HepG2 (cell line): ENCODE results near the gene OASL. TPM values are rescaled to one million over a fixed set of nuclear protein-coding genes. Genes with fewer than 3 reads are reported as not detected.

Source experiments
- ATF3 ChIP-seq: sonication (generic); formaldehyde crosslinking; IDR thresholded peaks from 2 replicates; pipeline ENCODE4 v1.4.0; 2020; ENCODE audit warnings: missing genetic modification reagents
- HNF4A ChIP-seq: sonication (generic); formaldehyde crosslinking; IDR thresholded peaks from 2 replicates; pipeline ENCODE4 v1.4.0; 2020; ENCODE audit warnings: missing genetic modification reagents
- NCOR1 ChIP-seq: fragments of 200-600 bp; sonication (generic); IDR thresholded peaks from 2 replicates; pipeline ENCODE4 v1.7.0; 2017; ENCODE audit warnings: antibody characterized with exemption, low read length, borderline replicate concordance
- RCOR2 ChIP-seq: IDR thresholded peaks from 2 replicates; pipeline ENCODE4 v1.6.1; 2016; ENCODE audit warnings: missing biosample characterization, missing genetic modification reagents
- TFAP4 ChIP-seq: sonication (generic); IDR thresholded peaks from 2 replicates; pipeline ENCODE4 v1.6.1; 2016; ENCODE audit warnings: low read depth, borderline replicate concordance
- ZBTB21 ChIP-seq: sonication (generic); formaldehyde crosslinking; IDR thresholded peaks from 2 replicates; pipeline ENCODE4 v1.4.0; 2020; ENCODE audit warnings: missing genetic modification reagents
- ZMYM2 ChIP-seq: sonication (generic); formaldehyde crosslinking; IDR thresholded peaks from 2 replicates; pipeline ENCODE4 v1.8.0; 2022; ENCODE audit warnings: mild to moderate bottlenecking, missing genetic modification reagents
- ZMYM3 ChIP-seq: sonication (generic); formaldehyde crosslinking; IDR thresholded peaks from 2 replicates; pipeline ENCODE4 v1.5.1; 2020; ENCODE audit warnings: mild to moderate bottlenecking, missing genetic modification reagents
- ZNF407 ChIP-seq: sonication (generic); formaldehyde crosslinking; IDR thresholded peaks from one replicate; pipeline ENCODE4 v1.5.1; 2020; ENCODE audit warnings: mild to moderate bottlenecking, missing genetic modification reagents; ENCODE audit errors: not compliant biosample characterization
- ZNF530 ChIP-seq: sonication (generic); formaldehyde crosslinking; IDR thresholded peaks from 2 replicates; pipeline ENCODE4 v1.5.0; 2020; ENCODE audit warnings: low read depth, mild to moderate bottlenecking, missing genetic modification reagents
- ZNF609 ChIP-seq: sonication (generic); formaldehyde crosslinking; IDR thresholded peaks from 2 replicates; pipeline ENCODE4 v1.4.0; 2020; ENCODE audit warnings: mild to moderate bottlenecking, missing genetic modification reagents, borderline replicate concordance
- ZNF644 ChIP-seq: IDR thresholded peaks from 2 replicates; pipeline ENCODE4 v1.6.1; 2016; ENCODE audit warnings: low read depth
- ZSCAN5A ChIP-seq: sonication (generic); formaldehyde crosslinking; IDR thresholded peaks from 2 replicates; pipeline ENCODE4 v1.8.0; 2022; ENCODE audit warnings: mild to moderate bottlenecking, missing genetic modification reagents, borderline replicate concordance
- ZZZ3 ChIP-seq: sonication (generic); formaldehyde crosslinking; IDR thresholded peaks from 2 replicates; pipeline ENCODE4 v1.4.0; 2020; ENCODE audit warnings: missing genetic modification reagents, mild to moderate bottlenecking, borderline replicate concordance
- polyA plus RNA-seq, 8 experiments: library from polyadenylated mRNA; depleted of rRNA in 3 of 8; stranded (reverse) in 7 of 8; unstranded in 1 of 8; fragments of >200 nt; fragmentation: Illumina TruSeq in 4 of 8; extraction: Trizol in 4 of 8; gene quantifications; 2 replicates each; pipeline versions ENCODE4 v1.2.1 to v1.2.3, GENCODE V29; 2011 to 2016; ENCODE audit warnings: low read depth in 4 of 8, missing spikeins in 1 of 8, mixed read lengths in 1 of 8; ENCODE audit not compliant: insufficient read depth in 1 of 8
- total RNA-seq, 5 experiments: library from RNA; depleted of rRNA; stranded (reverse); fragments of >200 nt; fragmentation: Illumina TruSeq; extraction: Trizol; gene quantifications; 2 replicates each; pipeline ENCODE4 v1.2.3, GENCODE V29; 2016; ENCODE audit warnings: low read depth in 1 of 5

The OASL gene
- total and polyA plus RNA-seq, 2 of the 13 experiments (the other 11 are each of a cell fraction or from before 2014, with no cell fraction given) = 0.11 to 0.22 TPM

GRCh38 chr12:120989687-120990086 is 49.4 kb downstream of the OASL start (continued):
- TF ChIP-seq ZMYM2 (CRISPR knock-in tag) (peak; percentile 58; the same call in 1 of the 2 replicates), RCOR2 (peak; percentile 37; the same call in 1 of the 2 replicates), ZNF407 (CRISPR knock-in tag) (no peak), ZBTB21 (CRISPR knock-in tag) (no peak), ATF3 (CRISPR knock-in tag) (no peak), ZNF530 (CRISPR knock-in tag) (no peak), ZNF609 (CRISPR knock-in tag) (no peak), ZZZ3 (no peak), ZNF644 (CRISPR knock-in tag) (no peak), ZSCAN5A (no peak), ZMYM3 (CRISPR knock-in tag) (peak; percentile 85), NCOR1 (peak; percentile 39; the same call in 1 of the 2 replicates), HNF4A (peak; percentile 70), TFAP4 (no peak)
